ENCODE results near the gene CALR. TPM values are rescaled to one million over a fixed set of nuclear protein-coding genes. Genes with fewer than 3 reads are reported as not detected.
A peak's percentile ranks its signal among the peaks of the same experiment; 100 is the strongest.
"Not testable (repeated sequence)": the region's sequence is repeated elsewhere in the genome, so short reads cannot be mapped to it uniquely, and the experiment has no call there.

CALR gene
- polyA plus RNA-seq, 3 donors from 2014 or later, result 125 to 301 (median 238) TPM

DNA sequence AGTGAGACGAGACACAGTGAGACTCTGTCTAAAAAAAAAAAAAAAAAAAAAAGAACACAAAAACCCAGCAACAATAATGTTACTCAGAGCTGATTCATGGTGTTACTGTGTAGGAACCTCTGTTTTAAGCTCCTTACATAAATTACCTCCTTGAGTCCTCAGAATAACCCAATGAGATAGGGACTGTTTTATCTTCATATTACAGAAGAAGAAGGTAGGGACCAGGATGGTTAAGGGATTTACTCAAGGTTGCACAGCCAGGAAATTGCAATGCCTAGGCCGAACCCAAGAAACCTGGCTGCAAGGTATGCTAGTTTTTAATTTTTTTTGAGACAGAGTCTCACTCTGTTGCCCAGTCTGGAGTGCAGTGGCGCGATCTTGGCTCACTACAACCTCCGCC lies 29.5 kb downstream of the CALR start:
- H3K4me3 Mint-ChIP-seq, result no peak overlapping the region
- peaks cover 0 to 2% (median 1%) of the 10 kb centered on the region in 3 donors for H3K27me3 Mint-ChIP-seq (ENCODE audit: low read depth in 3 of 3)
- H3K9me3 Mint-ChIP-seq, result no peaks in the 10 kb centered on the region
- H3K36me3 Mint-ChIP-seq, result no peaks in the 10 kb centered on the region
- H3K4me1 Mint-ChIP-seq, result peaks cover 6 to 11% of the 10 kb centered on the region in 2 donors
- no peak overlapping the region for H3K27ac Mint-ChIP-seq
- DNase-seq, result no peak

DNA sequence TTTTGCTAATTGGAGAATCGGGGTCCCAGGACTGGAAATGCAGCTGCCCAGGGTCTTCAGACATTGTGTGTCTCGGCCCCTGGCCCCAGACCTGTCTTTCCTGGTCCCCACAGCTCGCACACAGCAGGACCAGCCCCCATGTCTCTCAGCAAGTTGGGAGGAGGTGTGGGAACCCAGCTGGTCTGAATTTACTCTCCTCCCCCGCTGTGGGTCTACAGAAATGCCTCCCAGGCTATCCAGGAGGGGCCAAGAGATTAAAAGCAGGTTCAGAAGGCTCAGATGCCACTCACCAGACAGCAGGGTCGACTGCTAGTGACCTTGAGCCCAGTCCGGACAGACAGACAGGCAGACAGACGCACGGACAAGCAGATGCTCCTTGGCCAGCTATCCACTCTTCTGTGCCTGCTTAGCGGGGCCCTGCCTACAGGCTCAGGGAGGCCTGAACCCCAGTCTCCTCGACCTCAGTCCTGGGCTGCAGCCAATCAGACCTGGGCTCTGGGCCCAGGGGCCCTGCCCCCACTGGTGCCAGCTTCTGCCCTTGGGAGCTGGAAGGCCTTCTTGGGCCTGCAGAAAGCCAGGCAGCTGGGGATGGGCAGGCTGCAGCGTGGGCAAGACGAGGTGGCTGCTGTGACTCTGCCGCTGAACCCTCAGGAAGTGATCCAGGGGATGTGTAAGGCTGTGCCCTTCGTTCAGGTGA lies 31.0 kb downstream of the CALR start, which contains the start of gene DAND5:
TSS of gene DAND5 (plus strand) at position 285 of the 697 bp plus-strand sequence. CDS start at position 370, 85 bp downstream.
- peaks cover 0 to 2% (median 1%) of the 10 kb centered on the region in 3 donors for H3K27me3 Mint-ChIP-seq (ENCODE audit: low read depth in 3 of 3)
- no peak within 1 kb of the TSS for H3K27ac Mint-ChIP-seq
- H3K4me3 Mint-ChIP-seq, result no peak within 1 kb of the TSS
- no peak for DNase-seq
- peaks cover 6 to 11% of the 10 kb centered on the region in 2 donors for H3K4me1 Mint-ChIP-seq
- no peaks in the 10 kb centered on the region for H3K9me3 Mint-ChIP-seq
- no peaks in the 10 kb centered on the region for H3K36me3 Mint-ChIP-seq

DNA sequence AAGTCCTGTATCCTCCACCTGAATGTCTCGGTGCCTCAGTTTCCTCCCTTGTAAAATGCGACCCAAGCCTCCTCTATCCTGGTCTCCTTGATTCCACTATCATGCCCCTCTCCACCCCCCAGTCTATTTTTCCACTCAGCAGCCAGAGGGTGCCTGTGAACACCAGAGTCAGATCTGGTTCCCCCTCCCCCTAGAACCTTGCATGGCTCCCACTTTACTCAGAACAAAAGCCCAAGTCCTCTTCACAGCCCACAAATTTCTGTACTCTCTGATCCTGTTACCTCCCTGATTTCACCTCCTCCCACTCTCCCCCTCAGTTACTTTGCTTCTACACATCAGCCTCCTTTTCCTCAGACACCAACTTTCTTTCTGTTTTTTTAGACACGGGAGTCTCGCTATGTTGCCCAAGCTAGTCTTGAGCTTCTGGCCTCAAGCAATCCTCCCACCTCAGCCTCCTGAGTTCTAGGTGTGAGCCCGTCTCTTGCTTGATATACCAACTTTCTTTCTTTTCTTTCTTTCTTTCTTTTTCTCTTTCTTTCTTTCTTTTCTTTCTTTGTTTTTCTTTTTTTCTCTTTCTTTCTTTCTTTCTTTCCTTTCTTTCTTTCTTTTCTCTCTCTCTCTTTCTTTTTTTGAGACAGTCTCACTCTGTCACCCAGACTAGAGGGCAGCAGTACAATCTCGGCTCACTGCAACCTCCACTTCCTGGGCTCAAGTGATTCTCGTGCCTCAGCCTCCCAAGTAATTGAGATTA lies 31.8 kb downstream of the CALR start:
- H3K4me1 Mint-ChIP-seq, result peaks cover 2 to 5% of the 10 kb centered on the region in 2 donors
- no peak overlapping the region for H3K4me3 Mint-ChIP-seq
- H3K36me3 Mint-ChIP-seq, result no peaks in the 10 kb centered on the region
- H3K27me3 Mint-ChIP-seq (ENCODE audit: low read depth in 3 of 3), result peaks cover 0 to 2% (median 0%) of the 10 kb centered on the region in 3 donors
- H3K9me3 Mint-ChIP-seq, result no peaks in the 10 kb centered on the region
- H3K27ac Mint-ChIP-seq, result no peak overlapping the region
- no peak for DNase-seq

DNA sequence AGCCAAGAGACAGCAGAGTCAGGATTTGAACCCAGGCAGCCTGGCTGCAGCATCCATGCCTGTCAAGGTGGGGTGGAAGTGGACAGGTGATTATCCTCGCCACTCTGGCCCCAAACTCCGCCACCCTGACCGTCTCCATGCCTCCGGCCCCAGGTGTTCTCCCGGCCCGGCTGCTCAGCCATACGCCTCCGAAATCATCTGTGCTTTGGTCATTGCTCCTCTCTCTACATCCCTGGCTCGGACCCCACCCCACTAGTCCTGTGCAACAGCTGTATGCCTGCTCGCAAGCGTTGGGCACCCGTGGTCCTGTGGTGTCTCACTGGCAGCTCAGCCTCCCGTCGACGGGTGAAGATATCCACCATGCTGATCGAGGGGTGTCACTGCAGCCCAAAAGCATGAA lies 34.8 kb downstream of the CALR start:
- Mint-ChIP-seq H3K27me3 (ENCODE audit: low read depth in 3 of 3) (peaks cover 1 to 6% (median 4%) of the 10 kb centered on the region in 3 donors), H3K9me3 (no peaks in the 10 kb centered on the region), H3K27ac (no peak overlapping the region), H3K4me1 (no peaks in the 10 kb centered on the region), H3K4me3 (no peak overlapping the region), H3K36me3 (no peaks in the 10 kb centered on the region)
- DNase-seq, result no peak

DNA sequence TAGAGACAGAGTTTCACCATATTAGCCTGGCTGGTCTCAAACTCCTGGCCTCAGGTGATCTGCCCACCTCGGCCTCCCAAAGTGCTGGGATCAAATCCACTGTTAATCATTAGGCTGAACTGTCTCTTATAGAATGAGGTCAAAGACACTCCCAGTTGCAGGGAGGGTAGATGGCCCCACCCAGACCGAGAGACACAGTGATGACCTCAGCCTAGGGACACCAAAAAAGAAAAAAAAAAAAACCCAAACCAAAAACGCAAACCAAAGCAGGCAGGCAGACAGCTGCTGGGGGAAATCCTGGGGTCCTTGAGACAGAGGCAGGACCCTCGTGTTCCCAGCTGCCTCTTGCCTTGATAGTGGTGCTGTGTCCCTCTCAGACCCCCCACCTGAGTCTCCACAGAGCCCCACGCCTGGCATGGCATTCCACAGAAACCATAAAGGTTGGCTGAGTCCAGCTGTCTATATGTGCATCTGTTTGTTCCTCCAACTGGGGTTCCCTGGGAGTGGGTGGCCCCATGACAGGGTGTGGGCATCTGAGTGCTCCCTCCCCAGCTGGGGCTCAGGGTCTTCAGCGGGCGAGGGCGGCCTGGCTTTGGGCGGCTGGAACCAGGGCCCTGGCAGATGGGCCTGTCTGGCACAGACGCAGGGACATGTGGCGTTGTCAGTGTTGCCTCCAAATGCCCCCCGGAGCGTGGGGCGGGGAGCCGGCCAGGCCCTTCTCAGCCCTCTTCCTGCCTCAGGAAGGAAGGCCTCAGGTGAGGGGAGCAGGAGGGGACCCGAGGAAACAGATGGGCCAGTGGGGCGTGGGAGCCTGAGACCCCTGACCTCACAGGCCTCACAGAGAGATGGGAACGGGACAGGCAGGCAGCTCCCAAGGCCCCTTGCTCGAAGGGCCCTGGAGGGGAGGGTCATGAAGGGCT lies 36.2 kb downstream of the CALR start:
- Mint-ChIP-seq H3K4me3 (no peak overlapping the region), H3K4me1 (no peaks in the 10 kb centered on the region), H3K9me3 (no peaks in the 10 kb centered on the region), H3K27ac (no peak overlapping the region), H3K27me3 (ENCODE audit: low read depth in 3 of 3) (peaks cover 3 to 6% (median 4%) of the 10 kb centered on the region in 3 donors), H3K36me3 (no peaks in the 10 kb centered on the region)
- DNase-seq, result no peak

DNA sequence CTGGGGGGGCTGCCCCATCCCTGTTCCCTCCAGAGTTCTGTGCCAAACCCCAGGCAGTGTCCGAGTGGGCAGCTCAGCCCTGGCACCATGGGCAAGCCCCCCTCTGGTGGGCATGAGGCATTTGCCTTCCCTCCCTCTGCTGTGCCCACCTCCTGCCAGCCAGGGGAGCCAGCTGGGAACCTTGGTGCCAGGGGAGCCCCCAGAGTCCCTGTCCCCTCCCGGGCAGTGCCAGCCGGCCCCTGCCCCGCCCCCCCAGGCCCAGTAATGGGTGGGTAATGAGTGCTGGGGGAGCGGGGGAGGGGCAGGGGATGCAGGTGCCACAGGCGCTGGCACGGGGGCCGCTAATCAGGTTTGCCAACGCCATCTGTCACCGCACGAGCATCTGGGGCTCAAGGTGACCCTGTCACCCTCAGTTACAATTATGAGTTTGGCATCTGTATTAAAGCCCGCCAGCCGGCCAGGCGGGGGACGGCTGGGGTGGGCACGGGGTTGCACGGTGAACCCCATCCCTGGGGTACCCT lies 36.9 kb downstream of the CALR start:
- Mint-ChIP-seq H3K9me3 (no peaks in the 10 kb centered on the region), H3K27me3 (ENCODE audit: low read depth in 3 of 3) (peaks cover 3 to 6% (median 4%) of the 10 kb centered on the region in 3 donors), H3K36me3 (no peaks in the 10 kb centered on the region)

DNA sequence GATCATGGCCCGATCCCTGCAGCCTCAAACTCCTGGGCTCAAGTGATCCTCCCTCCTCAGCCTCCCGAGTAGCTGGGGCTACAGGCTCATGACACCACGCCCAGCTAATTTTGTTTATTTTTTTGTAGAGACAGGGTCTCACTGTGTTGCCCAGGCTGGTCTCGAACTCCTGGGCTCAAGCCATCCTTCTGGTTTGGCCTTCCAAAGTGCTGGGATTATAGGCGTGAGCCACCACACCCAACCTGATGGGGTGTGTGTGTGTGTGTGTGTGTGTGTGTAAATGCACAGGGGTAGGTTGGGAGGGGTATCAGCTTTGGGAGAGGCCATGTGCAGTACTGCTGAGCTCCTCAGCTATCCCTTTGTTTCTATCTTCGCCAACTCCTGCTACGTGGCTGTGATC lies 37.7 kb downstream of the CALR start:
- H3K4me1 Mint-ChIP-seq; H3K27me3 Mint-ChIP-seq (ENCODE audit: low read depth in 3 of 3); H3K4me3 Mint-ChIP-seq; H3K27ac Mint-ChIP-seq; H3K9me3 Mint-ChIP-seq; DNase-seq; H3K36me3 Mint-ChIP-seq: not testable (repeated sequence)

More for the DNA sequence above, 36.9 kb downstream of the CALR start:
- no peak overlapping the region for H3K27ac Mint-ChIP-seq
- DNase-seq, result no peak
- no peaks in the 10 kb centered on the region for H3K4me1 Mint-ChIP-seq
- H3K4me3 Mint-ChIP-seq, result no peak overlapping the region

DNA sequence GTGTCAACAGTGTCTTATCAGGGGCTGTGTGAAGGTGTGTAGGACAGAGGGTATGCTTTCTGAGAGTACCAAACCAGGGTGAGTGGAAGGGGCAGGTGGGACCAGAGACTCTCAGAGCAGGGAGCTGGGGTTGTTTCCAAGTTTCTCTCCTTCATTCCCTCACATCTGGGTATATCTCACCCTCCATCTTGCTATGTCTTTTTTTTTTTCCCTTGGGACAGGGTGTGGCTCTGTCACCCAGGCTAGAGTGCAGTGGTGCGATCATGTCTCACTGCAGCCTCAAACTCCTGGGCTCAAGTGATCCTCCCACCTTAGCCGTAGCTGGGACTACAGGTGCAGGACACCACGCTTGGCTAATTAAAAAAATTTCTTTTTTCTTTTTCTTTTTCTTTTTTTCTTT lies 41.6 kb downstream of the CALR start:
- Mint-ChIP-seq H3K27ac (no peak overlapping the region), H3K4me1 (no peaks in the 10 kb centered on the region), H3K9me3 (no peaks in the 10 kb centered on the region), H3K4me3 (no peak overlapping the region), H3K27me3 (ENCODE audit: low read depth in 3 of 3) (peaks cover 4 to 8% (median 5%) of the 10 kb centered on the region in 3 donors), H3K36me3 (no peaks in the 10 kb centered on the region)
- no peak for DNase-seq

DNA sequence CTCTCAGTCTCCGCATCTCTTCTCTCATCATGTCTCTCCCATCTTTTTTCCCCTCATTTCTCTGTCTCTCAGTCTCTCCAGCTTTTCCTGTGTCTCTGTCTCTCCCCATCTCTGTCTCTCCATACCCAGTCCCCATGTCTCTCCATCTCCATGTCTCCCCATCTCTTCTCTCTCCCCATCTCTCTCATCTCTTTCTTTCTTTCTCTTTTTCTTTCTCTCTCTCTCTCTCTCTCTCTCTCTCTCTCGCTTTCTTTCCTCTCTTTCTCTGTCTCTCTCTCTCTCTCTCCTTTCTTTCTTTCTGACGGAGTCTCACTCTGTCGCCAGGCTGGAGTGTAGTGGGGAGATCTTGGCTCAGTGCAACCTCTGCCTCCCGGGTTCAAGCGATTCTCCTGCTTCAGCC lies 44.2 kb downstream of the CALR start:
- H3K9me3 Mint-ChIP-seq, result peaks cover 0 to 2% (median 0%) of the 10 kb centered on the region in 6 donors
- H3K4me1 Mint-ChIP-seq, result peaks cover 0 to 7% of the 10 kb centered on the region in 2 donors
- H3K4me3 Mint-ChIP-seq, result no peak overlapping the region
- H3K27ac Mint-ChIP-seq, result no peak overlapping the region
- no peaks in the 10 kb centered on the region for H3K36me3 Mint-ChIP-seq
- H3K27me3 Mint-ChIP-seq (ENCODE audit: low read depth in 3 of 3), result peaks cover 11 to 20% (median 14%) of the 10 kb centered on the region in 3 donors
- DNase-seq, result no peak

DNA sequence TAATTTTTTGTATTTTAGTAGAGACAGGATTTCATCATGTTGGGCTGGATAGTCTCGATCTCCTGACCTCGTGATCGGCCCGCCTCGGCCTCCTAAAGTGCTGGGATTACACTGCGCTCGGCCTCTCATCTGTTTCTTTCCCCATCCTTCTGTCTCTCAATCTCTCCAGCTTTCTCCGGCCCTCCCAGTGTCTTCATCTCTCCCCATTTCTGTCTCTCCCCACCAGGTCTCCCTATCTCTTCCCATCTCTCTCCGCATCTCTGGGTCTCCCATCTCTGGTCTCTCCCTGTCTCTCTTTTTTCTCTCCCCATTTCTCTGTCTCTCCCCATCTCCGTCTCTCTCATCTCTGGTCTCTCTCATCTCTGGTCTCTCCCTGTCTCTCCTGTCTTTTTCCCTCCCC lies 44.7 kb downstream of the CALR start:
- H3K36me3 Mint-ChIP-seq, result no peaks in the 10 kb centered on the region
- H3K4me1 Mint-ChIP-seq, result peaks cover 0 to 7% of the 10 kb centered on the region in 2 donors
- H3K27ac Mint-ChIP-seq, result no peak overlapping the region
- peaks cover 8 to 16% (median 12%) of the 10 kb centered on the region in 3 donors for H3K27me3 Mint-ChIP-seq (ENCODE audit: low read depth in 3 of 3)
- peaks cover 0 to 2% (median 0%) of the 10 kb centered on the region in 6 donors for H3K9me3 Mint-ChIP-seq
- no peak for DNase-seq
- H3K4me3 Mint-ChIP-seq, result no peak overlapping the region

DNA sequence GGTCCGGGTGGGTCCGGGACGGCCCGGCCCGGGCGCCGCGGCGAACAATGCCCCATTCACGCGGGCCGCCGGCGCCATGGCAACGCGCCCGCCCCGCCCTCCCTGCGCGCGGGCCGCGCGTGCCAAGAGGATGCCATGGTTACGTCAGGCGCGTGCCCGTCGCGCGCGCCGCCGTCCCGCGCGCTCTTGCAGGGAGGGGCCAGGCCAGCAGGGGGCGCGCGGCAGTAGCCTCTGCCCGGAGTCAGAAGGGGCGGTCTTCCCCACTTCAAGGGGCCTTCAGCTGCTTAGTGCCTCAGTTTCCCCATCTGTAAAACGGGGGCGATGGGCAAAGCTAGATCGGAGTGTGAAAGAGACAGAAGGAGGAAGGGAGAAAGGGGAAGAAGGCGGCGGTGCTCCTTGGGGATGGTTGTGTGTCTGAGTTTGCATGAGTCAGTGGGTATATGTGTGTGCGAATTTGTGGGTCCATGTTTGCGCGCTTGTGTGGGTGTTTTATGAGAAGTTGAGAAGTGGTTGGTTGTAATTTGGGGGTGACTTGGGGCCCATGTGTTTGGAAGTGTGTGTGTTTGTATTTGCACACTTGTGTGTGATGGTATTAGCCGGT lies 45.2 kb downstream of the CALR start:
- H3K4me1 Mint-ChIP-seq, result peaks cover 0 to 7% of the 10 kb centered on the region in 2 donors
- H3K9me3 Mint-ChIP-seq, result peaks cover 0 to 2% (median 0%) of the 10 kb centered on the region in 6 donors
- peak; percentile 85 to 87 (median 85) for DNase-seq
- H3K4me3 Mint-ChIP-seq, result no peak overlapping the region
- no peaks in the 10 kb centered on the region for H3K36me3 Mint-ChIP-seq
- H3K27me3 Mint-ChIP-seq (ENCODE audit: low read depth in 3 of 3), result peaks cover 7 to 15% (median 12%) of the 10 kb centered on the region in 3 donors
- H3K27ac Mint-ChIP-seq, result no peak overlapping the region

DNA sequence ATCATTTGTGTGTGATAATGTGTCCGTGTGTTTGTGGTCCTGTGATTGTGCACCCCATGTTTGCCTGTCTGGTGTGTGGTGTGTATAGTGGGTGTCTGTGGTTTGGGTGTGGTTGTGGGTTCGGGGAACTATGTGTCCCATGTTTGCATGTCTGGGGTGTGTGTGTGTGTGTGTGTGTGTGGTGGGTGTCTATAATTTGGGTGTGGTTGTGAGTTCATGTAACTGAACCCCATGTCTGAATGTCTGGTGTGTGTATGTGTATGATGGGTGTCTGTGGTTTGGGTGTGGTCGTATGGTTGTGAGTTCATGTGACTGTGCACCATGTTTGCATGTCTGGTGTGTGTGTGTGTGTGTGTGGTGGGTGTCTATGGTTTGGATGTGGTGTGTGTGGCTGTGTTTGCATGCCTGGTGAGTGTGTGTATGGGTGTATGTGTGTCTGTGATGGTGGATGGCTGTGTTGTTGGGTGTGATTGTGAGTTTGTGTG lies 45.8 kb downstream of the CALR start:
- no peak overlapping the region for H3K27ac Mint-ChIP-seq

DNA sequence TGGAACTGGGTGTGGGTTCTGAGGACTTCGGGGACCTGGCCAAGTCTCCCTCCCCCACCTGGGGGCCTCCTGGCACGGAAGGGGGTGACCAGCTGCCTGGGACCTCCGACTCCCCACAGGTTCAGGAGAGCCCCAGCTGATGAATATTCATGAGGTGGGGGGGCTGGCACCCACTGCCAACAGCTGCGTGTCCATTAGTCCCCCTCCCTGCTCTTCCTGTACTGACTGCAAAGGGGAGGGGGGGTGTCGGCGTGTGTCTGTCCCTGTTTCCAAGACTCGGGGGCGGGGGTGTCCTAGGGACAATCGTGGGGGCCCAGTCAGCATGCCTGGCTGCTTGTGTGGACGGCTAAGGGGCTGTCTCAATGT lies 46.3 kb downstream of the CALR start:
- peak overlapping the region; percentile 39 to 69 (median 64) for H3K4me3 Mint-ChIP-seq
- H3K27me3 Mint-ChIP-seq (ENCODE audit: low read depth in 3 of 3), result peaks cover 7 to 15% (median 11%) of the 10 kb centered on the region in 3 donors
- peaks cover 0 to 2% (median 0%) of the 10 kb centered on the region in 6 donors for H3K9me3 Mint-ChIP-seq
- peak overlapping the region in 1 of 6 donors; percentile 41 for H3K27ac Mint-ChIP-seq
- no peak for DNase-seq
- H3K36me3 Mint-ChIP-seq, result no peaks in the 10 kb centered on the region
- H3K4me1 Mint-ChIP-seq, result peaks cover 0 to 7% of the 10 kb centered on the region in 2 donors

More for the DNA sequence above, 45.8 kb downstream of the CALR start:
- Mint-ChIP-seq H3K9me3 (peaks cover 0 to 2% (median 0%) of the 10 kb centered on the region in 6 donors), H3K36me3 (no peaks in the 10 kb centered on the region), H3K4me3 (no peak overlapping the region), H3K4me1 (peaks cover 0 to 7% of the 10 kb centered on the region in 2 donors), H3K27me3 (ENCODE audit: low read depth in 3 of 3) (peaks cover 7 to 15% (median 12%) of the 10 kb centered on the region in 3 donors)
- DNase-seq, result peak; percentile 66 to 75 (median 70)

Measured in immature natural killer cell (primary cell).